HG03064 (cell line): ENCODE results near the gene TTC22.

Experiments
- ATAC-seq: cut with Tn5 transposase; IDR thresholded peaks from one replicate; pipeline ENCODE4 v1.9.1; 2021; ENCODE audit warnings: low read depth; ENCODE audit not compliant: unreplicated experiment

The TTC22 gene

GRCh38 chr1:54810153-54810942, 9.2 kb upstream of the TTC22 start:
- no peak for ATAC-seq

GRCh38 chr1:54809496-54810074, 8.5 kb upstream of the TTC22 start:
- no peak for ATAC-seq

- ATAC-seq, result no peak
Observed at GRCh38 chr1:54808443-54809207, 7.5 kb upstream of the TTC22 start.

GRCh38 chr1:54807756-54808155, 6.6 kb upstream of the TTC22 start:
- ATAC-seq, result no peak

- no peak for ATAC-seq
Observed at GRCh38 chr1:54806931-54807611, 5.9 kb upstream of the TTC22 start.

GRCh38 chr1:54805981-54806381, 4.9 kb upstream of the TTC22 start:
- ATAC-seq, result no peak

- ATAC-seq, result no peak
Observed at GRCh38 chr1:54805466-54805865, 4.3 kb upstream of the TTC22 start.

GRCh38 chr1:54804471-54805132, 3.5 kb upstream of the TTC22 start:
- no peak for ATAC-seq

GRCh38 chr1:54803761-54804470, 2.8 kb upstream of the TTC22 start:
- ATAC-seq, result no peak

- ATAC-seq, result no peak
Observed at GRCh38 chr1:54800041-54800898, 853 bp downstream of the TTC22 start.

- ATAC-seq, result no peak
Observed at GRCh38 chr1:54798769-54799641, 2.1 kb downstream of the TTC22 start.

- ATAC-seq, result no peak
Observed at GRCh38 chr1:54798206-54798605, 2.9 kb downstream of the TTC22 start.

- ATAC-seq, result no peak
Observed at GRCh38 chr1:54796902-54797301, 4.2 kb downstream of the TTC22 start.

GRCh38 chr1:54795841-54796468, 5.2 kb downstream of the TTC22 start:
- no peak for ATAC-seq

GRCh38 chr1:54795356-54795665, 5.8 kb downstream of the TTC22 start:
- no peak for ATAC-seq

GRCh38 chr1:54794451-54795355, 6.4 kb downstream of the TTC22 start:
- ATAC-seq, result no peak
